ENCODE data around the gene CDKL4.
"Not testable (repeated sequence)": the region's sequence is repeated elsewhere in the genome, so short reads cannot be mapped to it uniquely, and the experiment has no call there.

CDKL4 gene

DNA sequence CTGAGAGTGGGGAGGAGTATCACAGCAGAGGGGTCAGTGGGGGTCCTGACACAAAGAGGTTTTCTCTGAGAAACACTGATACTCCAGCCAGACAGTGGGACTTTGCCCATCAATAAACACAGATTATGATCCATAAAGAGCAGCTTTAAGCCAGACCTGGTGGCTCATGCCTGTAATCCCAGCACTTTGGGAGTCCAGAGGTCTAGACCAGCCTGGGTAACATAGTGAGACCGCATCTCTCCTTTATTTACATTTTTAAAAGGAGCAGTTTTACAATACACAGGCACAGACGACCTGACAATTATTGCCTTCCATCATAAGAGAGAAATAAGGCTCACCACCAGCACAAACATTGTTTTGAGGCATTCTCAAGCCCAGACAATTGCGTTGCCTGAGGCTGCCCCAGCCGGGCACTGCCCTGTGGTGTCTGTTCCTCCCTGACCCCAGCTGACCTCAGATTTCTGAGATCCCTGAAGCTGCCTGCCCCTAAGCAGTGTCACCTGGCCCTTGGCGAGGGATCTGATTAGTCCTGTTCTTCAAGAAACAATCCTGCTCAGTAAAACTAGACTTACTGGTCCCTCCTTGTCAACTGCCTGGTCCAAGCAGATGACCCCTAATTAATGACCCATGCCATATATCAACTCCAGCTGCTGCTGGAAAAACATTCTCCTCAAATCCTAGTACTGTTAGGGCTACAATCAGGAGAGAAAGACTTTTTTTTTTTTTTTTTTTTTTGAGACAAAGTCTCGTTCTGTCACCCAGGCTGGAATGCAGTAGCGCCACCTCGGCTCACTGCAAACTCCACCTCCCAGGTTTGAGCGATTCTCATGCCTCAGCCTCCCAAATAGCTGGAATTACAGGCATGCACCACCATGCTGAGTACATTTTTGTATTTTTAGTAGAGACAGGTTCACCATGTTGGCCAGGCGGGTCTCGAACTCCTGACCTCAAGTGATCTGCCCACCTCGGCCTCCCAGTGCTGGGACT lies 63.5 kb downstream of the CDKL4 start:
- no peak for DNase-seq (ENCODE audit: low read depth in 1 of 2, low spot score in 1 of 2)

DNA sequence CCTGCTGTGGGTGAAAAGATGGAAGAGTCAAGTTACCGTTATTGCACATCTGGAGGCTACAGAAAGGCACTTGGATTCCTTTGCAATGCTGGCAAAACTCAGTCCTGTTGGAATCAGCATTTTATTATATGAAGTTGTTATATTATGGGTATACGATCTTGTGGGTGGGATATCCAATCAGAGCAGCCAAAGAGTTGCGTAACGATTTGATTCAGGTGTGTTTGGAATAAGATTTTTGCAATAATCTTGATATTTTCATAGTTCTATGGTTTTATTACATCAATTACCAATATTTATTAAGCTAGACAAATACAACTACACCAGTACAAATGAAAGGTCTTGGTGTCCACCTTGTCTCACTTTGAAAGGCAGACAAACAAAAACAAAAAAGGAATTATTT lies 65.0 kb downstream of the CDKL4 start:
- no peak for DNase-seq (ENCODE audit: low read depth in 1 of 2, low spot score in 1 of 2)

DNA sequence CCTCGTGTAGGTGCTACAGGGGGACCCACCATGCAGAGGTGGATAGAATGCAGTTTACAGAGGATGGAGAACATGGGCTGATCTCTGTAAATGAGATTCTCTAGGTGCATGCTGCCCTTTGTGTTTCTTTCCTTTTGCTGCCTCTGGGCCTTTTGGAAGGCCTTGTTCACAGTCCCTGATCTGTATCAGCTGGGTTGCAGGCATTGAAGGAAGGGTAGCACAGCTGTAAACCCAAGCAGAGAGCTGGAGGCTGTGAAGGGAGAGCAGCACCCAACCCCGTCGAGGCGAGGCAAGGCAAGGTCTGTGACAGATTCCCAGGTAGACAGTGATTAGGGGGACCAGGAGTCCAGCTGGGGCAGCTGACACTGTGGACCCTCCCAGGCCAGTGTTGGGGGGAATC lies 66.8 kb downstream of the CDKL4 start:
- DNase-seq (ENCODE audit: low read depth in 1 of 2, low spot score in 1 of 2): no peak

DNA sequence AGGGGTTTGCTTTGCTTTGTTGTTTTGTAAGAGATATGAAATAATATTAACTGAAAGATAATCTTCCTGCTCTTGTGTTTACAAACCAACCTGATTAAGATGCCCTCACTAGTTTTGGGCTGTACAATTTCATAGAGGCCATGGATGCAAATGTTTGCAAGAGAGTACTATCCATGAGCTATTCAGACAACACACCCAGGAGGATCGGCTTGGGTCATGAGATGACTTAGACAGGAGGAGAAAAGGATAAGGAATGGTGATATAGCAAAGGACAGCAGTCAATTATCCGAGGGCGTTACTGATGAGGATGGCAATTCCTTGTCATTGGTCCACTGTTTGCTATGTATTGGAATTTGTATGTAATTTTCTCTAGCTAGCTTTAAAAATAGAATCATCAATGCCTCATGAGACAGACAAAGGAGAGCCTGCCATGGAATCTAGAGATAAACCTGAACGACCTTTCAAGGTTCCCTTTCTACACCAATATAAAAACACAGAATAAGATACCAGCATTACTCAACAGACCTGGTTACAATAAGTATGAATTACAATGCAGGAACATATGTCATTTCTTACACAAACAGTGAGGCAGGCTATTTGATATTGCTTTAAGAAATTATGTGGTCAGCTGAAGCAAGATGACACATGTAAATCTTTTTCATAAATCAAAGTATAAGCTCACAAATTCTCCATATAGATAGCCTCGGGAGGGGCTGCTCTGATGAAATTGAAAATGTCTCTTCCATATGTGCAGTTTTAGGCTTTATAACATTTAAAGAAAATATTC lies 68.6 kb downstream of the CDKL4 start:
- DNase-seq (ENCODE audit: low read depth in 1 of 2, low spot score in 1 of 2): no peak

DNA sequence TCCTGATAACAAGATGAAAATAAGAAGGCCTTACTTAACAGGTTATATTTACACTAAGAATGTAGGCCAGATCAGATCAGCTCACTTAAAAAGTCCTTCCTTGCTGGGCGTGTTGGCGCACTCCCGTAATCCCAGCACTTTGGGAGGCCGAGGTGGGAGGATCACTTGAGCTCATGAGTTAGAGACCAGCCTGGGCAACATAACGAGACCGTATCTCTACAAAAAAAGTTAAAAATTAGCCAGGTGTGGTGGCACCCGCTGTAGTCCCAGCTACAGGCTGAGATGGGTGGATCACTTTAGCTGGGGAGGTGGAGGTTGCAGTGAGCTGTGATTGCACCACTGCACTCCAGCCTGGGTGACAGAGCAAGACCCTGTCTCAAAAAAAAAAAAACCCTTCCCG lies 69.7 kb downstream of the CDKL4 start:
- DNase-seq (ENCODE audit: low read depth in 1 of 2, low spot score in 1 of 2): no peak

DNA sequence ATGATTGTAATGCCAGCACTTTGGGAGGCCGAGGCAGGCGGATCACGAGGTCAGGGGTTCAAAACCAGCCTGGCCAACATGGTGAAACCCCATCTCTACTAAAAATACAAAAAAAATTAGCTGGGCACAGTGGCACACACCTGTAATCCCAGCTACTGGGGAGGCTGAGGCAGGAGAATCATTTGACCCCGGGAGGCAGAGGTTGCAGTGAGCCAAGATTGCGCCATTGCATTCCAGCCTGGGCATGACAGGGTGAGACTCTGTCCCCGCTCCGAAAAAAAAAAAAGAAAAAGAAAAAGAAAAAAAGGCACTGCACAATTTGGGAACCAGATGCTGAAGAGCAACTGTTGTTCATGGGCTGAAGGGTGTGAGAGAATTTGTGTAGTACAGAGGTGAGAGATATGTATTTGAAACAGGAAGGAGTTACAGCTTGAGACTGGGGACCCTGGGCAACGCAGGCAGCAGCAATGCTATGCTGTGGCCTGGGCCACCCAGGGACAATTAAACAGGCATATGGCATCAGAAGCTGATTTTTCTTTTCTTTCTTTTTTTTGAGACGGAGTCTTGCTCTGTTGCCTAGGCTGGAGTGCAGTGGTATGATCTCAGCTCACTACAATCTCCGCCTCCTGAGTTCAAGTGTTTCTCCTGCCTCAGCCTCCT lies 71.6 kb downstream of the CDKL4 start:
- not testable (repeated sequence) for DNase-seq (ENCODE audit: low read depth in 1 of 2, low spot score in 1 of 2)

DNA sequence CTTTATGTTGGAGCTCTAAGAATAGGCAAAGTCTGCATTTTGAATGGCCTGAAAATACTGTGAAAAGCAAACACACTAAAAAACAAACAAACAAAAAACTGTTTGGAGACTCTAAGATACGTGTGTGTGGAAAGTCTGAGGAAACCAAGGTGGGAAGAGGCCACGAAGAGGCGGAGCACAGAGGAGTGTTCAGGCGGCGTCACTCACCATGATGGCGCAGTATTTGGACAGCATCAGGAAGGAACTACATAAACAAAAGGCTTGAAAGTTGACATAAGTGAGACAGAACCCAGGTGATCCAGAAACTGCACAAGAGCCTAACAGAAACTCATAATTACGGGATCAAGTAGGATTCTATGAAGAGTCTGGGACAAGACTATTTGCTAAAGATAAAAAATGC lies 72.1 kb downstream of the CDKL4 start:
- no peak for DNase-seq (ENCODE audit: low read depth in 1 of 2, low spot score in 1 of 2)

DNA sequence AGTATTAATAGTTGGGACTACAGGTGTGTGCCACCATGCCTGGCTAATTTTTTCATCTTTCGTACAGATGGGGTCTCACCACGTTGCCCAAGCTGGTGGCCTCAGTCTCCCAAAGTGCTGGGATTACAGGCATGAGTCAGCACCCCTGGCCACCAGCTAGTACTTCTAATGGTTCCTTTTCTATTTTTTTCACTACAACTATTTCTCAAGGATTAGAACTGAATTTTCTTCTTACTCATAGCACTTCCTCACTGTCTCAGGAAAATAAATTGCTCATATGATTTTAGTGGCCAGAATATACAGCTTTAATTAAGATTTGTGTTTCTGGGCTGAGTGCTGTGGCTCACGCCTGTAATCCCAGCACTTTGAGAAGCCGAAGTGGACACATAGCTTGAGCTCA lies 79.7 kb downstream of the CDKL4 start:
- no peak for DNase-seq (ENCODE audit: low read depth in 1 of 2, low spot score in 1 of 2)

DNA sequence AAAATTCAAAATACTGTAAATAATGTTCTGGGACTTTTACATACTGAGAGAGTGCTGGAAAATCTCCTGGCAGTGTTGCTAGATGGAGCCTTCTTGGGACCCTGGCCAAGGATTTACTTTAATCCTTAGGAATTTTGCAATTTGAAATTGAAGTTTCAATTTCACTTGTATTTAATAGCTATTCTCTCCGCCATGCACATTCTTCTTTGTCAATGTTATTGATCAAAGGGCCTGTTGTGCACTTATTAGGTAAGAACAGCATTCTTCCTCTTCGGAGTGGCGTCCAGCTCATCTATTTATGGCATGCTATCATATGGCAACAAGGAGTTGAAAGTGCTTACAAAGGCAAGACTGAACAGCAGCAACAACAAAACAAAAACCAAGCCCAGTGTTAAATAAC lies 82.8 kb downstream of the CDKL4 start:
- DNase-seq (ENCODE audit: low read depth in 1 of 2, low spot score in 1 of 2): no peak

DNA sequence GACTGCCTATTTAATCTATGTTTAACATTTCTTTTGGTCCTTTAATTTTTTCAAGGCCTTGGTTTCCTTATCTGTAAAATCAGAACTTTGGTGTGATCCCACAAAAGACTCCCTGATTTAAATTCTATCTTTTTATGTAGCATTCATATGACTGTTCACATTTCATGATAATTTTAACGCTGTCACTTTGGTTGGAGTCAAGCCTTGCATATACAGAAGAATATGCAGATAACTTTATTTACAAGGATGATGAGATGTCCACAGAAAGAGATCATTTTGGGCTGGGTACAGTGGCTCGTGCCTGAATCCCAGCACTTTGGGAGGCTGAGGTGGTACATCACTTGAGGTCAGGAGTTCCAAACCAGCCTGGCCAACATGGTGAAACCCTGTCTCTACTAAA lies 84.5 kb downstream of the CDKL4 start:
- DNase-seq (ENCODE audit: low read depth in 1 of 2, low spot score in 1 of 2): no peak

DNA sequence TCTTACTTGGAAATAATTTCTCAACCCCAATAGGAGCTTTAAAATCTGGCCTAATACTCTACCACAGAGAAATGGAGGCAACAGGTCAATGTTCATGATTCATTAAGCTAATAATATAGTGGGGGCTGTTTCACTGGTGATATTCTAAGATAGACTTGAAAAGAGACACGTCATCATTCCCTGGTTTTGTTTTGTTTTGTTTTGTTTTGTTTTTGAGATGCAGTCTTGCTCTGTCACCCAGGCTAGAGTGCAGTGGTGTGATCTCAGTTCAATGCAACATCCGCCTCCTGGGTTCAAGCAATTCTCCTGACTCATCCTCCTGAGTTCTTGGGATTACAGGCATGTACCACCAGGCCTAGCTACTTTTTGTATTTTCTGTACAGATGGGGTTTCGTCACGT lies 85.4 kb downstream of the CDKL4 start:
- no peak for DNase-seq (ENCODE audit: low read depth in 1 of 2, low spot score in 1 of 2)

DNA sequence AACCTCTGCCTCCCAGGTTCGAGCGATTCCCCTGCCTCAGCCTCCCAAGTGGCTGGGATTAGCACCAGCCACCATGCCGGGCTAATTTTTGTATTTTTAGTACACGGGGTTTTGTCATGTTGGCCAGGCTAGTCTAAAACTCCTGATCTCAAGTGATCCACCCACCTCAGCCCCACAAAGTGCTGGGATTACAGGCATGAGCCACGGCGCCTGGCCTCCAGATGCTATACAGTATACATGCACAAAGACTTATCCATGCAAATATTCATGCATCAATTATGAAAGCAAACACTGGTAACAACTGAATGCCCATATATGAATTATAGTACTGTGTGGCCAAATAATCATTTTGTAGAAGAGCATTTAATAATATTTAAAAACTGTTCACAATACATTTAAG lies 86.9 kb downstream of the CDKL4 start:
- no peak for DNase-seq (ENCODE audit: low read depth in 1 of 2, low spot score in 1 of 2)

DNA sequence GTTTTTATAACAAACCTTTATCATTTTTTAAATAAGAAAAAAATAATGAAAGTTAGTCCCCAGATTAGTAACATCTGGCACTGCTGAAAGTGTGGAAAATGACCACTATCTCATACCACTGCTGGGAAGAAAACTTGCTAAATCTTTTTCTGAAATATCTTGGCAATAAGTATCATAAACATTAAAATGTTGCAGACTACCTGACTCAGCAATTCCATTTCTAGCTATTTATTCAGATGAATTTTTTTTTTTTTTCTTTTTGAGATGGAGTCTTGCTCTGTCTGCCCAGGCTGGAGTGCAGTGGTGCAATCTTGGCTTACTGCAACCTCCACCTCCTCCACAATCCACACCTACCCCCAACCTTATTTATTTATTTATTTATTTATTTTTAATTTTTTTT lies 87.7 kb downstream of the CDKL4 start:
- no peak for DNase-seq (ENCODE audit: low read depth in 1 of 2, low spot score in 1 of 2)

DNA sequence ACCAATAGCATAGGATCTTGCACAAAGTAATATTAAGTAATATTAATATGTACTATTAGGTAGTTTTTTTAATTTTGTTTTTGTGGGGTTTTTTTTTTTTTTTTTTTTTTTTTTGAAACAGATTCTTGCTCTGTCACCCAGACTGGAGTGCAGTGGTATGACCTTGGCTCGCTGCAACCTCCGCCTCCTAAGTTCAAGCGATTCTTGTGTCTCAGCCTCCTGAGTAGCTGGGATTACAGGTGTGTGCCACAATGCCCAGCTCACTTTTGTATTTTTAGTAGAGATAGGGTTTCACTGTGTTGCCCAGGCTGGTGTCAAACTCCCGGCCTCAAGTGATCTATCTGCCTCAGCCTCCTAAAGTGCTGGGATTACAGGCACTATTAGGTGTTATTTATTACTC lies 88.2 kb downstream of the CDKL4 start:
- not testable (repeated sequence) for DNase-seq (ENCODE audit: low read depth in 1 of 2, low spot score in 1 of 2)

DNA sequence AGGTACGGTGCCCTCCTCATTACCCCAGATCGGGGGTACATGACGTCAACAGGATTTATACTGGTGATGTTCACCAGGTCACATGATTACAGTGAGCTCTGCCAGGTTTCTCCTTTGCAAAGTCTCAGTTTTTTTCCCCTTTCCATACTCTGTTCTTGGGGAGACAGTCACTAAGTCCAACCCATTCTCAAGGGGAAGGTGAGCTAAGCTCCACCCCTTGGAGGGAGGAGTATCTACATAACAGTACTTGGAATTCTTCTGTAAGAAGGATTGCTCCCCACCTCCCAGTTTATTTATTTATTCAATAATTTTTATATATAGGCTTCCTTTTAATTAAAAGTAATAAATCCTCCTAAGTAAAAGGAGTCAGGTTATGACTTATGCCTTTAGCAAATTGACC lies 88.8 kb downstream of the CDKL4 start:
- DNase-seq (ENCODE audit: low read depth in 1 of 2, low spot score in 1 of 2): no peak

DNA sequence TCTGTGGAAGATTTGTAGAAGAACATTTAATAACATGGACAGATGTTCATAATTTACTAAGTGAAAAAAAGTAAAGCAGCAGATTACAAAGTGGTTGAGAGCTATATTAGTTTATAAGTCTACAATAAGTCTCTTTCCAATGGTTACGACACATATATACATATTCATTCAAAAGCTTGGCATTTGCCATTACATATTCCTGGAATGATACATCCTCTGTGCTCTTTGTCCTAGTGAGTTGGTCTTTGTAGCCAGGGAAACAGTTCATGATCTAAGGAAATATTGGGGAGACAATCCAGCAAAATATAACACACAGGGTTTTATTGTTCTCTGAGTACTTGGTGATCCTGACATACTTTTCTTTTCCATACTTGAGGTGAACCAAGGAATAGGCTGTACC lies 90.5 kb downstream of the CDKL4 start:
- DNase-seq (ENCODE audit: low read depth in 1 of 2, low spot score in 1 of 2): no peak

DNA sequence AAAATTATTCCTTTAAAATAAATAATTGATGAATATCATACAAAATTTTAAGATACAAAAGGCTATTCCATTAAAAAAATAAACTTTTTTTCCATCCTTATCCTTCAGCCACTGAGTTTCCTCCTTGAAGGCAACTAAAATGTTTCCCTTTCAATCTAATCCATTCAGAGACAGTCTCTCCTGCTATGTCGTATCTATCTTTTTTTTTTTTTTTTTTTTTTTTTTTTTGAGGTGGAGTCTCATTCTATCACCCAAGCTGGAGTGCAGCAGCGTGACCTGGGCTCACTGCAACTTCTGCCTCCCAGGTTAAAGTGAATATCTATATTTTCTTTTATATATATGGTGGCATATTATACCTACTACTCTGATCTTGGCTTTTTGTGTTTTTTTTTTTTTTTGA lies 91.3 kb downstream of the CDKL4 start:
- no peak for DNase-seq (ENCODE audit: low read depth in 1 of 2, low spot score in 1 of 2)

DNA sequence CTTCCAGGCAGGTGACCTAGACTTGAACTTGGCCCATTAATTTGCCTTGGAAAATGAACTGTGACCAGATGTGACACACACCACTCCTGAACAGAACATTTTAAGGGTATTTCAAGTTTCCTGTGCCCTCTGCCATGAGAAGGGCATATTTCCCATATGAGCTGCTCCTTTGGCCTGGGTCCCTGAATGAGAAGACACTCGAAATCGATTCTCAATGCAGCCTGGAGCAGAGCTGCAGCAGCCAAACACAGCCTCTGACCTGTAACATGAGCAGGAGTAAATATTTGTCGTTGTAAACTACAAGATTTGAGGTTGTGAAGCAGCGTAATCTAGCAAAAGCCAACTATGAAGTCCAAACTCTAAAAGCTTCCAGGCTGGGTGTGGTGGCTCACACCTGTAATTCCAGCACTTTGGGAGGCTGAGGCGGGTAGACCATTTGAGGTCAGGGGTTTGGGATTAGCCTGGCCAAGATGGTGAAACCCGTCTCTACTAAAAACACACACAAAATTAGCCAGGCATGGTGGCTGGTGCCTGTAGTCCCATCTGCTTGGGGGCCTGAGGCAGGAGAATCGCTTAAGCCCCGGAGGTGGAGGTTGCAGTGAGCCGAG lies 92.8 kb downstream of the CDKL4 start:
- DNase-seq (ENCODE audit: low read depth in 1 of 2, low spot score in 1 of 2): no peak

DNA sequence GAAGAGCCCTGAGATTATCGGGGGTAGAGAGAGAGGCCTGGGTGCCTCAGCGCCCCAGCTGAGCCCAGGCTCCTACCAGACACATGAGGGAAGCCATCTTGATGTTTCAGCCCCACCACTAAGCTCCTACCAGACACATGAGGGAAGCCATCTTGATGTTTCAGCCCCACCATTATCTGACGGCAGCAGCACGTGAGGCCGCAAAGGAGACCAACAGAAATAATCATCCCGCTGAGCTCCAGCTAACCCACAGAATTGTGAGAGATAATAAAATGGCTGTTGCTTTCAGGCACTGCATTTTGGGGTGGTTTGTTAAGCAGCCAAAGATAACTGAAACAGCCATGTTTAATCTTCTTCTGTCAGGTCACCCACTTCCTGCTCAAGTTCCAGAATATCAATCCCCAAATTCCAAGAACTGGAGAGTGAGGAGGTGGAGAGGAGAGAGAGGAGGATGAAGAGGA lies 93.6 kb downstream of the CDKL4 start:
- no peak for DNase-seq (ENCODE audit: low read depth in 1 of 2, low spot score in 1 of 2)

DNA sequence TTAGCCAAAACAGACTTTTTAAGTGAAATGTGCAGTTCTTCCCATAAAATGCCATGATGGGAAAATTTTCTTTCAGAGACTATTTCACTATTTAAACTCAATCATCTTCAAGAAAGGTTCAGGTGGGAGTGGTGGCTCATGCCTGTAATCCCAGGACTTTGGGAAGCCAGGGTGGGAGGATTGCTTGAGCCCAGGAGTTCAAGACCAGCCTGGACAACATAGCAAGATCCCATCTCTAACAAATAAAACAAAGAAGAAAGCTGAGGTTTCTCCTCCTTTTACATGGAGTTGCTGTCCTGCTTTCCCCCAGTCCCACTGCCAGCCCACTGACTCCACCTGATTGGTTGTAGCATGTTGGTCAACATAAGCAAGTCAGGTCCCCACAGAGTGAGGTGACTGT lies 97.1 kb downstream of the CDKL4 start:
- DNase-seq (ENCODE audit: low read depth in 1 of 2, low spot score in 1 of 2): no peak

DNA sequence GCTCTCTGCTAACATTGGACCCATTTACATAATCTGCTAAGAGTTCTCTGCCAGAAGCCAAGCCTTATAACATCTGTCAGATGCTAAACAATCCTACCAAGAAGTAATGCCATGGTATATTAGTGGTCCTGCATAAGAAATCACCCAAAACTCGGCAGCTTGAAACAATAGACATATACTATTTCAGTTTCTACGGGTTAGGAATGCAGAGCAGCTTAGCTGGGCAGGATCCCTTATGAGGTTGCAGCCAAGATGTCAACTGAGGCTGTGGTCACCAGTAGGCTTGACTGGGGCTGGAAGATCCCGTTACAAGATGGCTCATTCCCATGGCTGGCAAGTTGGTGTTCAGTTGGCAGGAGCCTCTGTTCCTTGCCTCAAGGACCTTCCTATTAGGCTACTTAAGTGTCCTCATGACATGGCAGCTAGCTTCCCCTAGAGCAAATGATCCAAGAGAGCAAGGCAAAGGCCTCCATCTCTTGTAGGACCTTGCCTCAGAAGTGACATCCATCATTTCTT lies 97.8 kb downstream of the CDKL4 start:
- DNase-seq (ENCODE audit: low read depth in 1 of 2, low spot score in 1 of 2): no peak
